GM23248 (cell line): ENCODE measurements around the gene GNG2. TPM values are rescaled to one million over a fixed set of nuclear protein-coding genes. Genes with fewer than 3 reads are reported as not detected.
A peak's percentile ranks its signal among the peaks of the same experiment; 100 is the strongest.

ENCODE experiments used
- DNase-seq: peaks from one replicate; pipeline ENCODE4 v3.0.0-alpha.2; 2015
- H2AFZ ChIP-seq: fragments of 200-600 bp; sonication (generic); 2 replicates; pipeline ENCODE4 v1.6.1; 2016; ENCODE audit warnings: antibody characterized with exemption
- H3F3A ChIP-seq: fragments of 200-600 bp; sonication (generic); 2 replicates; pipeline ENCODE4 v1.6.1; 2016; ENCODE audit warnings: mild to moderate bottlenecking, antibody characterized with exemption, mixed run types; ENCODE audit not compliant: insufficient read depth
- H3K27ac ChIP-seq: fragments of 200-600 bp; sonication (generic); 2 replicates; pipeline ENCODE4 v1.5.1; 2016; ENCODE audit warnings: mild to moderate bottlenecking
- H3K27me3 ChIP-seq: fragments of 200-600 bp; sonication (generic); replicated peaks from 2 replicates; pipeline ENCODE4 v1.6.1; 2016; ENCODE audit warnings: mild to moderate bottlenecking; ENCODE audit not compliant: insufficient read depth
- H3K36me3 ChIP-seq: fragments of 200-600 bp; sonication (generic); 2 replicates; pipeline ENCODE4 v1.6.1; 2016; ENCODE audit warnings: low read depth, mild to moderate bottlenecking
- H3K4me1 ChIP-seq: fragments of 200-600 bp; sonication (generic); 2 replicates; pipeline ENCODE4 v1.6.1; 2016; ENCODE audit warnings: mild to moderate bottlenecking; ENCODE audit not compliant: insufficient read depth
- H3K4me2 ChIP-seq: fragments of 200-600 bp; sonication (generic); one replicate; pipeline ENCODE4 v1.6.1; 2016; ENCODE audit warnings: mild to moderate bottlenecking; ENCODE audit not compliant: unreplicated experiment
- H3K4me3 ChIP-seq: fragments of 200-600 bp; sonication (generic); 2 replicates; pipeline ENCODE4 v1.5.1; 2016; ENCODE audit warnings: mild to moderate bottlenecking
- H3K79me2 ChIP-seq: fragments of 200-600 bp; sonication (generic); 2 replicates; pipeline ENCODE4 v1.6.1; 2016; ENCODE audit warnings: mild to moderate bottlenecking; ENCODE audit not compliant: insufficient read depth
- H3K9ac ChIP-seq: fragments of 200-600 bp; sonication (generic); 2 replicates; pipeline ENCODE4 v1.6.1; 2016; ENCODE audit warnings: mild to moderate bottlenecking
- H3K9me2 ChIP-seq: fragments of 200-600 bp; sonication (generic); 2 replicates; pipeline ENCODE4 v1.6.1; 2016; ENCODE audit warnings: mixed run types, mild to moderate bottlenecking, moderate library complexity; ENCODE audit not compliant: insufficient read depth
- H3K9me3 ChIP-seq: fragments of 200-600 bp; sonication (generic); one replicate; pipeline ENCODE4 v1.6.1; 2017; ENCODE audit warnings: low read depth
- H4K20me1 ChIP-seq: fragments of 200-600 bp; sonication (generic); 2 replicates; pipeline ENCODE4 v1.6.0; 2016; ENCODE audit not compliant: insufficient read depth
- EZH2 ChIP-seq: fragments of 200-600 bp; sonication (generic); IDR thresholded peaks from 2 replicates; pipeline ENCODE4 v1.6.1; 2018; ENCODE audit warnings: antibody characterized with exemption, mild to moderate bottlenecking; ENCODE audit not compliant: insufficient read depth, poor library complexity, severe bottlenecking
- EZH2phosphoT487 ChIP-seq: fragments of 200-600 bp; sonication (generic); IDR thresholded peaks from 2 replicates; pipeline ENCODE4 v1.6.1; 2018; ENCODE audit warnings: antibody characterized with exemption, moderate library complexity, mild to moderate bottlenecking, low read depth; ENCODE audit not compliant: insufficient read depth
- WGBS, 2 experiments: methylation state at CpG; one replicate each; pipeline ENCODE4 v1.1.6; 2015 to 2017; ENCODE audit warnings: low lambda C conversion rate in 2 of 2, low coverage in 1 of 2; ENCODE audit errors: missing lambda C conversion rate in 2 of 2; 5-methylcytosine and 5-hydroxymethylcytosine counted together
- in situ Hi-C: fragments of 300-500 bp; cut with MboI; formaldehyde crosslinking; loops from 2 replicates; pipeline ENCODE4 v1.15.0; 2020
- polyA plus RNA-seq: library from polyadenylated mRNA; unstranded; fragments of >200 nt; fragmentation: Nextera tagmentation; extraction: Ambion mirVana; gene quantifications from 2 replicates; pipeline ENCODE4 v1.2.1, GENCODE V29; 2016
- total RNA-seq: library from RNA; depleted of rRNA; stranded (reverse); fragments of >200 nt; shearing (Covaris generic); gene quantifications from 2 replicates; pipeline ENCODE4 v1.2.3, GENCODE V29; 2014; rRNA removed

Gene GNG2
- 13.8 and 14.7 TPM in 2 replicates for total RNA-seq
- polyA plus RNA-seq = 15.0 and 16.5 TPM in 2 replicates

- no peak for TF ChIP-seq EZH2
- TF ChIP-seq EZH2phosphoT487 = no peak
- Histone ChIP-seq H3F3A (peaks cover 44% of the 10 kb centered on the region), H3K27ac (peak within 1 kb of the TSS; percentile 78), H3K4me2 (peak within 1 kb of the TSS; percentile 94), H2AFZ (peak within 1 kb of the TSS; percentile 89), H3K4me1 (peaks cover 41% of the 10 kb centered on the region), H3K9me2 (no peaks in the 10 kb centered on the region), H3K9ac (peak within 1 kb of the TSS; percentile 85), H3K27me3 (no peaks in the 10 kb centered on the region), H4K20me1 (no peaks in the 10 kb centered on the region), H3K79me2 (peaks cover 35% of the 10 kb centered on the region), H3K9me3 (no peaks in the 10 kb centered on the region), H3K4me3 (peak within 1 kb of the TSS; percentile 77), H3K36me3 (no peaks in the 10 kb centered on the region)
- in situ Hi-C loops = no loop called here
- DNase-seq = peak; percentile 93
- WGBS, 2 experiments = 7 to 12% methylated on average over 22 of the region's 22 CpGs
Measured at GRCh38 chr14:51860164-51860824, at the start of gene GNG2. Gene GNG2 (plus strand): TSS chr14:51860612. CDS start chr14:51950679, 90,067 bp downstream.

- no peak overlapping the region for H3K27ac ChIP-seq
- H4K20me1 ChIP-seq = no peaks in the 10 kb centered on the region
- no peaks in the 10 kb centered on the region for H3K36me3 ChIP-seq
- TF ChIP-seq EZH2phosphoT487 (no peak), EZH2 (no peak)
- H3K4me3 ChIP-seq = no peak overlapping the region
- in situ Hi-C loops = no loop called here
- H3K27me3 ChIP-seq = no peaks in the 10 kb centered on the region
- no peaks in the 10 kb centered on the region for H3K79me2 ChIP-seq
- no peaks in the 10 kb centered on the region for H3F3A ChIP-seq
- H3K4me1 ChIP-seq = peaks cover 5% of the 10 kb centered on the region
- no peaks in the 10 kb centered on the region for H3K9me2 ChIP-seq
- H3K9ac ChIP-seq = no peak overlapping the region
- DNase-seq = no peak
- H3K9me3 ChIP-seq = no peaks in the 10 kb centered on the region
- H2AFZ ChIP-seq = no peak overlapping the region
- no peak overlapping the region for H3K4me2 ChIP-seq
Measured at GRCh38 chr14:51811706-51812105, 48.7 kb upstream of the GNG2 start.

GRCh38 chr14:51816031-51816430 lies 44.4 kb upstream of the GNG2 start:
- no peak overlapping the region for H3K4me3 ChIP-seq
- H2AFZ ChIP-seq = no peak overlapping the region
- peaks cover 5% of the 10 kb centered on the region for H3K4me1 ChIP-seq
- H3K36me3 ChIP-seq = no peaks in the 10 kb centered on the region
- no peaks in the 10 kb centered on the region for H3K79me2 ChIP-seq
- no peak overlapping the region for H3K9ac ChIP-seq
- H3K4me2 ChIP-seq = no peak overlapping the region
- no peak for TF ChIP-seq EZH2phosphoT487
- TF ChIP-seq EZH2 = no peak
- no peaks in the 10 kb centered on the region for H3K9me3 ChIP-seq
- H3F3A ChIP-seq = no peaks in the 10 kb centered on the region
- H3K27me3 ChIP-seq = no peaks in the 10 kb centered on the region
- in situ Hi-C loops = no loop called here
- WGBS, 2 experiments = 87 to 89% methylated on average over 13 to 14 of the region's 15 CpGs
- no peaks in the 10 kb centered on the region for H4K20me1 ChIP-seq
- no peak overlapping the region for H3K27ac ChIP-seq
- no peak for DNase-seq
- H3K9me2 ChIP-seq = no peaks in the 10 kb centered on the region

GRCh38 chr14:51817326-51817725 lies 43.1 kb upstream of the GNG2 start:
- H3K4me1 ChIP-seq = peaks cover 12% of the 10 kb centered on the region
- no peak overlapping the region for H3K27ac ChIP-seq
- H3K4me3 ChIP-seq = no peak overlapping the region
- TF ChIP-seq EZH2 (no peak), EZH2phosphoT487 (no peak)
- no peak overlapping the region for H3K9ac ChIP-seq
- no peak for DNase-seq
- H3K79me2 ChIP-seq = no peaks in the 10 kb centered on the region
- no peak overlapping the region for H3K4me2 ChIP-seq
- H3K9me2 ChIP-seq = no peaks in the 10 kb centered on the region
- in situ Hi-C loops = no loop called here
- H2AFZ ChIP-seq = no peak overlapping the region
- 62 to 64% methylated on average over 2 of the region's 2 CpGs for WGBS, 2 experiments
- no peaks in the 10 kb centered on the region for H4K20me1 ChIP-seq
- no peaks in the 10 kb centered on the region for H3K27me3 ChIP-seq
- H3F3A ChIP-seq = peaks cover 8% of the 10 kb centered on the region; the same call in 1 of the 2 replicates
- no peaks in the 10 kb centered on the region for H3K36me3 ChIP-seq
- no peaks in the 10 kb centered on the region for H3K9me3 ChIP-seq
